K562 (cell line): ENCODE measurements around the gene LYPD4. TPM values are rescaled to one million over a fixed set of nuclear protein-coding genes. Genes with fewer than 3 reads are reported as not detected.

Source experiments
- ATAC-seq: fragments of 200-7000 bp; cut with Tn5 transposase; 3 replicates; pipeline ENCODE4 v1.9.1; 2020; ENCODE audit warnings: moderate library complexity
- BruUV-seq: library from RNA; stranded (reverse); fragments of 400-500 nt; replicated peaks from 2 replicates; lab custom pipeline; 2021; lab: Mats Ljungman, UMichigan
- CTCF ChIA-PET: fragments of 300-600 bp; formaldehyde crosslinking; extraction: SDS; loops from one replicate; lab custom pipeline; 2021; ENCODE audit warnings: low intra/inter-chr PET ratio; lab: Yijun Ruan, JAX
- POLR2A ChIA-PET: fragments of 300-600, 350-650 bp; sonication (Branson Sonifier 250); formaldehyde crosslinking; extraction: SDS; loops from one replicate; lab custom pipeline; 2021; ENCODE audit warnings: antibody characterized with exemption, inconsistent platforms; lab: Yijun Ruan, JAX
- DNase-seq, 4 experiments: peaks; one replicate each; pipeline versions ENCODE4 v3.0.0 to v3.0.0-alpha.2; 2011 to 2018; ENCODE audit warnings: low spot score in 3 of 4, mixed read lengths in 3 of 4; ENCODE audit errors: extremely low read depth in 1 of 4
- FAIRE-seq: peaks from 2 replicates; lab custom pipeline; 2011; peaks lifted over from hg19 to GRCh38; lab: Jason Lieb, UNC
- H2AFZ ChIP-seq: 2 replicates; pipeline ENCODE4 v1.6.0; 2011; ENCODE audit warnings: low read depth, low read length, control low read depth, inconsistent platforms
- H3K27ac ChIP-seq: fragments of 200-600 bp; 3 replicates; pipeline ENCODE4 v1.8.0; 2011; ENCODE audit warnings: low read depth, mild to moderate bottlenecking, control low read depth, inconsistent platforms, low read length, moderate library complexity, mixed read lengths; ENCODE audit errors: extremely low read depth
- H3K27me3 ChIP-seq, 2 experiments: fragments of 300-600 bp in 1 of 2; 2 replicates in 1 of 2; 3 replicates in 1 of 2; pipeline versions ENCODE4 v1.6.0 to v1.8.0; 2011; ENCODE audit warnings: inconsistent platforms in 2 of 2, low read length in 2 of 2, mild to moderate bottlenecking in 1 of 2, mixed read lengths in 1 of 2, moderate library complexity in 1 of 2; ENCODE audit not compliant: control insufficient read depth in 2 of 2, insufficient read depth in 2 of 2
- H3K36me3 ChIP-seq: fragments of 300-600 bp; 3 replicates; pipeline ENCODE4 v1.8.0; 2011; ENCODE audit warnings: mild to moderate bottlenecking, low read length, inconsistent platforms; ENCODE audit not compliant: control insufficient read depth, insufficient read depth
- H3K4me1 ChIP-seq, 2 experiments: fragments of 200-600 bp in 1 of 2; replicated peaks in 1 of 2; 2 replicates in 1 of 2; 3 replicates in 1 of 2; pipeline versions ENCODE4 v1.5.1 to v1.8.0; 2011; ENCODE audit warnings: inconsistent platforms in 2 of 2, low read length in 2 of 2, mild to moderate bottlenecking in 1 of 2, mixed read lengths in 1 of 2, moderate library complexity in 1 of 2; ENCODE audit not compliant: control insufficient read depth in 2 of 2, insufficient read depth in 2 of 2
- H3K4me2 ChIP-seq: 2 replicates; pipeline ENCODE4 v1.6.1; 2011; ENCODE audit warnings: low read length, control low read depth, inconsistent platforms, mixed read lengths; ENCODE audit not compliant: insufficient read depth
- H3K4me3 ChIP-seq: fragments of 200-600 bp; sonication (generic), shearing (Covaris generic); 2 replicates; pipeline ENCODE4 v1.5.1; 2016; ENCODE audit warnings: control low read depth, inconsistent platforms
- H3K79me2 ChIP-seq: fragments of 200-600 bp; 3 replicates; pipeline ENCODE4 v1.8.0; 2011; ENCODE audit warnings: low read length, inconsistent platforms; ENCODE audit not compliant: control insufficient read depth, insufficient read depth
- H3K9ac ChIP-seq, 2 experiments: 2 replicates each; pipeline versions ENCODE4 v1.6.0 to v1.6.1; 2011; ENCODE audit warnings: low read depth in 2 of 2, low read length in 2 of 2, control low read depth in 1 of 2, inconsistent platforms in 1 of 2, mild to moderate bottlenecking in 1 of 2, mixed read lengths in 1 of 2; ENCODE audit not compliant: insufficient read depth in 1 of 2
- H3K9me1 ChIP-seq: one replicate; pipeline ENCODE4 v1.6.0; 2011; ENCODE audit warnings: inconsistent platforms, mild to moderate bottlenecking, low read length, moderate library complexity; ENCODE audit not compliant: control insufficient read depth, insufficient read depth
- H3K9me3 ChIP-seq: replicated peaks from 2 replicates; pipeline ENCODE4 v1.5.1; 2011; ENCODE audit warnings: low read depth, low read length, inconsistent platforms; ENCODE audit not compliant: control insufficient read depth, insufficient read depth
- H4K20me1 ChIP-seq: replicated peaks from 2 replicates; pipeline ENCODE4 v1.6.1; 2011; ENCODE audit warnings: low read length, inconsistent platforms, mixed read lengths; ENCODE audit not compliant: control insufficient read depth, insufficient read depth
- CHD4 ChIP-seq: fragments of 200-600 bp; sonication (generic); IDR thresholded peaks from 3 replicates; pipeline ENCODE4 v1.6.1; 2012; ENCODE audit warnings: low read depth, mild to moderate bottlenecking, mixed read lengths, low read length, inconsistent platforms; ENCODE audit not compliant: insufficient read depth, insufficient replicate concordance, poor library complexity, severe bottlenecking
- CHD7 ChIP-seq: fragments of 200-600 bp; sonication (generic); IDR thresholded peaks from one replicate; pipeline ENCODE4 v1.6.1; 2012; ENCODE audit warnings: mild to moderate bottlenecking, low read depth, low read length, inconsistent platforms
- FOXK2 ChIP-seq, 2 experiments: fragments of 450-650 bp; IDR thresholded peaks in 1 of 2; conservative IDR thresholded peaks in 1 of 2; 2 replicates each; pipeline ENCODE4 v1.6.1; 2016; ENCODE audit warnings: low read depth in 2 of 2, mild to moderate bottlenecking in 1 of 2
- LCOR ChIP-seq: sonication (generic); formaldehyde crosslinking; IDR thresholded peaks from 2 replicates; pipeline ENCODE4 v1.8.0; 2022; ENCODE audit warnings: mild to moderate bottlenecking, missing genetic modification reagents
- NBN ChIP-seq: fragments of 450-650 bp; IDR thresholded peaks from 2 replicates; pipeline ENCODE4 v1.6.1; 2016; ENCODE audit warnings: low read depth, mild to moderate bottlenecking
- NEUROD1 ChIP-seq: fragments of 150-350 bp; IDR thresholded peaks from 2 replicates; pipeline ENCODE4 v1.6.1; 2014; ENCODE audit warnings: borderline replicate concordance, low read length, low read depth; ENCODE audit not compliant: partially characterized antibody
- NFIC ChIP-seq: fragments of 450-650 bp; IDR thresholded peaks from 2 replicates; pipeline ENCODE4 v1.6.1; 2017; ENCODE audit warnings: mild to moderate bottlenecking, inconsistent platforms
- POLR2A ChIP-seq: fragments of 450-650 bp; conservative IDR thresholded peaks from 2 replicates; pipeline ENCODE4 v1.6.1; 2016
- POLR2G ChIP-seq: fragments of 200-400 bp; formaldehyde crosslinking; IDR thresholded peaks from 2 replicates; pipeline ENCODE4 v1.6.1; 2017; ENCODE audit warnings: low read depth, mild to moderate bottlenecking, antibody characterized with exemption, low read length, moderate library complexity
- RBFOX2 ChIP-seq: fragments of 200-400 bp; formaldehyde crosslinking; IDR thresholded peaks from 2 replicates; pipeline ENCODE4 v1.6.1; 2017; ENCODE audit warnings: low read depth, mild to moderate bottlenecking, low read length, moderate library complexity
- WGBS: fragments of 100-300 bp; shearing (Covaris generic); methylation state at CpG from one replicate; pipeline ENCODE4 v1.1.6; 2016; ENCODE audit warnings: low coverage, mixed read lengths; ENCODE audit not compliant: insufficient coverage; ENCODE audit errors: missing lambda C conversion rate; 5-methylcytosine and 5-hydroxymethylcytosine counted together
- in situ Hi-C: fragments of 300-500 bp; cut with MboI; formaldehyde crosslinking; loops from 4 replicates; pipeline ENCODE4 v1.15.0; 2018; ENCODE audit warnings: inconsistent platforms, mixed read lengths
- intact Hi-C: fragments of 100-400 bp; cut with micrococcal nuclease; formaldehyde crosslinking; loops from 2 replicates; pipeline ENCODE4 v1.14.2; 2022
- polyA plus RNA-seq, 8 experiments: library from polyadenylated mRNA; depleted of rRNA in 4 of 8; stranded (reverse) in 5 of 8; unstranded in 3 of 8; fragments of >200 nt; fragmentation: Nextera tagmentation in 2 of 8; fragmentation: Illumina TruSeq in 1 of 8; extraction: Ambion mirVana in 2 of 8; extraction: Trizol in 1 of 8; gene quantifications; 2 replicates each; pipeline versions ENCODE4 v1.2.1 to v1.2.3, GENCODE V29; 2011 to 2014; ENCODE audit warnings: inconsistent platforms in 1 of 8, missing spikeins in 1 of 8
- total RNA-seq, 7 experiments: library from RNA; depleted of rRNA in 6 of 7; stranded (reverse); fragments of >200 nt in 6 of 7; fragmentation: Illumina TruSeq in 2 of 7; extraction: Trizol in 2 of 7; gene quantifications; 2 replicates each; pipeline versions ENCODE4 v1.2.1 to v1.2.3, GENCODE V29; 2011 to 2021; ENCODE audit warnings: low replicate concordance in 1 of 7

LYPD4 gene
- total and polyA plus RNA-seq, 9 of the 15 experiments (the other 6 are each of a cell fraction or from before 2014, with no cell fraction given): 0.11 TPM; not detected in 8

GRCh38 chr19:41869374-41869955 is 25.0 kb upstream of the LYPD4 start:
- H4K20me1 ChIP-seq: peaks cover 51% of the 10 kb centered on the region
- BruUV-seq: no TSS peak
- 82% methylated on average over 12 of the region's 13 CpGs for WGBS
- H3K27me3 ChIP-seq: no peaks in the 10 kb centered on the region
- H3K4me1 ChIP-seq: peaks cover under 1 to 24% of the 10 kb centered on the region in 2 experiments; a peak in 3 of 5 replicates
- no peak overlapping the region for H2AFZ ChIP-seq
- H3K9me1 ChIP-seq: peaks cover 3% of the 10 kb centered on the region
- ChIA-PET POLR2A (interaction anchor here (0.6 to 6.2 kb wide), 10 partner anchors 9 to 97 kb away, joined by 3 to 54 read pairs (median 3); partner anchors contain the start of gene RPS19), CTCF (no interaction called here)
- no peak overlapping the region for H3K4me2 ChIP-seq
- FAIRE-seq (no peak), DNase-seq (no peak), ATAC-seq (no peak)
- no peaks in the 10 kb centered on the region for H3K9me3 ChIP-seq
- intact Hi-C loops (no loop called here), in situ Hi-C loops (no loop called here)
- H3K9ac ChIP-seq: no peak overlapping the region
- H3K79me2 ChIP-seq: peaks cover 37% of the 10 kb centered on the region
- H3K36me3 ChIP-seq: peaks cover 69% of the 10 kb centered on the region
- H3K27ac ChIP-seq: no peak overlapping the region; the same call in 2 of the 3 replicates
- no peak overlapping the region for H3K4me3 ChIP-seq
- TF ChIP-seq NBN: no peak
- peak; percentile 68 for TF ChIP-seq RBFOX2
- peak; percentile 65 for TF ChIP-seq POLR2G
- TF ChIP-seq CHD7: no peak
- TF ChIP-seq NFIC: peak; percentile 55
- no peak for TF ChIP-seq FOXK2 (conservative IDR thresholded peaks at IDR 0.05 in 1 of 2, IDR thresholded peaks at IDR 0.05 in 1 of 2; ENCODE audit: low read depth in 2 of 2)
- peak; percentile 6; the same call in 1 of the 2 replicates for TF ChIP-seq POLR2A
- TF ChIP-seq LCOR (CRISPR knock-in tag): no peak
- TF ChIP-seq CHD4: no peak
- no peak for TF ChIP-seq NEUROD1
